GM19372 (cell line): Measurements from ENCODE around the gene CDK17.
"Not testable (repeated sequence)": the region's sequence is repeated elsewhere in the genome, so short reads cannot be mapped to it uniquely, and the experiment has no call there.

Source experiments
- ATAC-seq: cut with Tn5 transposase; IDR thresholded peaks from one replicate; pipeline ENCODE4 v1.9.1; 2021; ENCODE audit warnings: mild to moderate bottlenecking, low read depth, moderate library complexity; ENCODE audit not compliant: unreplicated experiment

Gene CDK17

GRCh38 chr12:96399919-96400630 lies at the start of gene CDK17:
Gene CDK17 (minus strand): TSS chr12:96400439. CDS start chr12:96334836, 65,603 bp downstream.
- peak; percentile 42 for ATAC-seq

GRCh38 chr12:96448300-96448699 lies 48.1 kb upstream of the CDK17 start:
- ATAC-seq: no peak

GRCh38 chr12:96447256-96447655 lies 47.0 kb upstream of the CDK17 start:
- ATAC-seq: no peak

- ATAC-seq: peak; percentile 91
Observed at GRCh38 chr12:96445691-96446583, 45.7 kb upstream of the CDK17 start.

- no peak for ATAC-seq
Observed at GRCh38 chr12:96444399-96444798, 44.2 kb upstream of the CDK17 start.

GRCh38 chr12:96442906-96443305 lies 42.7 kb upstream of the CDK17 start:
- no peak for ATAC-seq

- no peak for ATAC-seq
Observed at GRCh38 chr12:96441816-96442215, 41.6 kb upstream of the CDK17 start.

GRCh38 chr12:96438330-96438729 lies 38.1 kb upstream of the CDK17 start:
- no peak for ATAC-seq

GRCh38 chr12:96437171-96437445 lies 36.9 kb upstream of the CDK17 start:
- ATAC-seq: no peak

- ATAC-seq: no peak
Observed at GRCh38 chr12:96436366-96437170, 36.3 kb upstream of the CDK17 start.

GRCh38 chr12:96434107-96434506 lies 33.9 kb upstream of the CDK17 start:
- peak; percentile 74 for ATAC-seq

GRCh38 chr12:96432496-96433321 lies 32.5 kb upstream of the CDK17 start:
- not testable (repeated sequence) for ATAC-seq

GRCh38 chr12:96431067-96431466 lies 30.8 kb upstream of the CDK17 start:
- no peak for ATAC-seq

- no peak for ATAC-seq
Observed at GRCh38 chr12:96427269-96427729, 27.1 kb upstream of the CDK17 start.

- ATAC-seq: no peak
Observed at GRCh38 chr12:96425951-96426350, 25.7 kb upstream of the CDK17 start.

GRCh38 chr12:96425321-96425720 lies 25.1 kb upstream of the CDK17 start:
- no peak for ATAC-seq

- no peak for ATAC-seq
Observed at GRCh38 chr12:96424601-96425000, 24.4 kb upstream of the CDK17 start.

- no peak for ATAC-seq
Observed at GRCh38 chr12:96422192-96422591, 22.0 kb upstream of the CDK17 start.

- ATAC-seq: no peak
Observed at GRCh38 chr12:96421014-96421413, 20.8 kb upstream of the CDK17 start.

- ATAC-seq: no peak
Observed at GRCh38 chr12:96420277-96420835, 20.1 kb upstream of the CDK17 start.
